ENCODE measurements around the gene CCDC146.
"Not testable (repeated sequence)": the region's sequence is repeated elsewhere in the genome, so short reads cannot be mapped to it uniquely, and the experiment has no call there.

Gene CCDC146

DNA sequence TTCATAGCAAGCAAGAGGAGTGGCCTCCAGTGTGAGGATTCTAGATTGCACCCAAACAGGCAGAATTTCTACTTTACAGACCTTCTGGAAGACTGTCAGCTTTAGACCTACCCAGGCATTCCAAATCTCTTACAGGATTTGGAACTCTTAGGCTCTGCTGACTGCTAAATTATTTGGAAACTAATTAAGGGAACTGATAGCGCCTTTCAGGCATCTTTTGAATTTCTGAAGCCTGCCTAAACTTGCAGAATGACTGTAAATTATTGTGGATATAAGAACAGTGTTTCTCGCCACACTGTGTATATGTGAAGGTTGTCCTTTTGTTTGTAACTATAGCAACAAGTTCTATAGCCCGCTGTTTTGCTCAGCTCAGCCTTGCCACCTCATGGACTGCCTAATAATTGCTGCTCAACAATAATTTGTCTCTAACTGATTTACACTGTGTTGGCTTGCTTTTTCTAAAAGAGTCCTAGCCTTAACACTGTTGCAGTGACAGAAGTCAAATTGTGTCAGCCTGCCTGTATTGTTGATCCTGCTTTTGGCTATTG is 32.6 kb downstream of the CCDC146 start:
- not testable (repeated sequence) for DNase-seq (ENCODE audit: low read depth)

DNA sequence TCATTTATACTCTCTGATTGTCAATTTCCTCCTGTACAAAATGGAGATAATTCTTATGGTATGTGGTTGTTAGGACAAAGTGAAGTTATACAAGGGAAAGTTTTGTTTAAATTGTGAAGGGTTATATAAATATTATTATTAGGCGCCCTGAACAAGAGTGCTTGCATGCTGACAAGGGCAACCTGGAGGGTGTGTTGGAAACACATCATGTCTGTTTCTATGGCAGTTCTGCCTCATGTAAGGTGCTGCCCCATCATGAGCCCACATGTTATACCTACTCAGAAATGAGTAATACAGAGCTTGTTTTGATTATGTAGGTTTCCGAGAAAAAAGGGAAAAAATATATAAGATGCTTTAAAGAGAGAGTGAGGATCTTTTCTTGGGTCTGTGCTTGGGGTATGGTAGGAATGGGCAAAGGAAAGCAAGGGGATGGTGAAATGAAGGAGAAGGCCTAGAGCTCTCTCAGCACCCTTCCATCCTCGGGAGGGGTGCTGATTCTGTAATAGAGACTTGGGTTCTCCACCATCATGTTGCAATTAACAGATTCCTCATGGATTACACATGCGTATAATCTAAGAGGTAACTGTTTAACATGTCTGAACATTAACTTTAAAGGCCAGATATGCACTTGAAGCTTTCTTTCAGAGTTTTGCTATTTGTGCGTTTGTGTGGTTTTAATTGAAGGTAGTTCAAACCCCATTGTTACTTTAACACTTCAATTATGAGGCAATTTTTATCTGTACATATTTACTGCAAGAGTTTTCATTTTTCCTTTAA is 33.4 kb downstream of the CCDC146 start:
- DNase-seq (ENCODE audit: low read depth): not testable (repeated sequence)

DNA sequence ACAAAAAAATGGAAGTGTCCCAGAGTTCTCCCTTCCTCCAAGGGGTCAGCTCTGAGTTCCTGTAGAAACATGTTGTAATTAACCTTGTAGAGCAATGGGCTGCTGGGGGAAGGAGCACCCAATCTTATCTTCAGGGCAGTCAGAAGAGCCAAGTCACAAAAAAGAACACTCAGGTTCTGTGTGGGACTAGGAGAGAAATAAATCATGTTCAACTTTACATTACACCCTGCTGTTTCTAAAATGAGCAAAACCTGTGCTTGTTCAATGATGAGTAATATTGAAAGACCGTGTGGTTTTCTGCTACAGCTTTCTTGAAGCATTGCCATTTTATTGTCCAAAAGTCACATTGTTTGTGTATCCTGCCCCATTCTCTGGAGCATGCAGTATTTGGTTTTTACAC is 34.6 kb downstream of the CCDC146 start:
- not testable (repeated sequence) for DNase-seq (ENCODE audit: low read depth)

DNA sequence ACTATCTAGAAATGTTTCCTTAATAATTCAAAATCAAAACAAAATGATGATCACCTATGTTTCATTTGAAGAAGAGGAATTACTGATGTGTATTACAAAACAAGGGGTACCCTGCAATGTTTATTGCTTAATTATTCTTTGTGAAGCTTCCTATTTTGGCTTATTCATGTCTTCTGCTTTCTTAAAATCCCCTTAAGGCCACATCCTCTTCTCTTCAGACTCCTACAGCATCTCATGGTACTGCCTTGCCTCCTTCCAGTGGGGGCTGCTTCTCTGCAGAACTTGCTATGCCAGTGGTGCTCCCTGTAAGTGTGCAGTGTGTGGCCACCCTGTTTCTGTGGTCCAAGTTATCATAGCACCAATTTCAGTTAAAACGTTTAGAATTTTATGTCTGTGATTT is 35.0 kb downstream of the CCDC146 start:
- no peak for DNase-seq (ENCODE audit: low read depth)

DNA sequence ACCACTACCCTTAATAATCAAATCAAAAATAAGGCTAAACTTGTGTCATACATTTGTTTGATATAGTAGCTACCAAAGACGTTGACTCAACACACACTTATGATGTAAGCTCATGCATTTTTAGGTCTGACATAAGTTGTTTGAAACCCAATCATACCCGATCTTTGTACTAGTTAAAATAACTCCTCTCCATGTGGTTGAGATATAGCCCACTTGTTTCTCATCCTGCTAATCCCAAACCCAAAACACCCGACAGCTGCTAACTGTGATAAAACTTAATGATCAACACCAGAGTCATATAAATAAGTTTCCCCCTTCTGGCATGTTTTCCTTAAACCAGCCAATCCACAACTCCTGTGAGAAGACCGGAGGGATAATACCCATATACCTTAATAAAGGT is 48.7 kb downstream of the CCDC146 start:
- DNase-seq (ENCODE audit: low read depth): not testable (repeated sequence)

DNA sequence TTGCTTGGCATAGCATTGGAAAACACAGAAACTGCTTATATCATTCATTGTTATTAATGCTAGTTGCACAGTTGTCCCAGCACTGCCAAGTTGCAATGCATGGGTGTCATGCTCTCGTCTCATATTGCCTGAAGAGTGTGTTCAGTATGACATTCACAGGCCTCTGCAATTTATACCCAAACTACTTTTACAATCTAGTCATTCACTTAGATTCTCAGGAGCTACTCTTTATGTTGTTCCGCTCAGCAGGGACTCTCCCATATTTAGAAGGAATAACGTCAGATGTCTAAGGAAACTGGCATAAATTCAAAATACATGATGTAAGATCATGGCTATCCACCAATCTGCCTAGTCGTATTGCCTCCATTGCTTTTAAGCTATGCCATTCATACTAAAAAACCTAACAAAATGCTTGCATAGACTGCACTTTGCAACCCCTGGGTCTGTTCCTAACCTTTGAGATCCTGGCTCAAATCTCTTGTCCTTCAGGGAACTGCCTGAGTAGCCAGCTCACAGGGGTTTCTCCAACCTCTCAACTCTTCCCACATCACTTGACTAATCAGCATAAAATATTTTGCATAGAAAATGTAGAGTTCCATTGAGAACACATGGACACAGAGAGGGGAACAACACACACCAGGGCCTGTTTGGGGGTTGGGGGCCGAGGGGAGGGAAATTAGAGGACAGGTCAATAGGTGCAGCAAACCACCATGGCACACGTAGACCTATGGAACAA is 50.2 kb downstream of the CCDC146 start:
- DNase-seq (ENCODE audit: low read depth): not testable (repeated sequence)

DNA sequence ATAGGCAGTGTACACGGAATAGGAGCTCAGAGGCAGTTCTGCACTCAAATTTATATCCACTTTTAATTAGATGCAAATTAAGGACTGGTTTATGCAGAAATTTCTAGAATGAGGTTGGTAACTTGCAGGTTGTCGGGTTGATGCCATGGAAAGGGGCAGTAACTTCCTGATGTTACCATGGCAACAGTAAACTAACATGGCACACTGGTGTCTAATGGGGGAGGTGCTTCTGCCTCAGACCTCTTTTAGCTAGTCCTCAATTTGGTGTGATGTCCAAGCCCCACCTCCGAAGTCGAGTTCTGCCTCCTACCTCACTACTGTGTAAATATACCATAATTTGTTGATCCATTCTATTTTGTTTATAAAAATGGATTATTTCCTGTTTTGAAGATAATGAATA is 52.0 kb downstream of the CCDC146 start:
- DNase-seq (ENCODE audit: low read depth): not testable (repeated sequence)

DNA sequence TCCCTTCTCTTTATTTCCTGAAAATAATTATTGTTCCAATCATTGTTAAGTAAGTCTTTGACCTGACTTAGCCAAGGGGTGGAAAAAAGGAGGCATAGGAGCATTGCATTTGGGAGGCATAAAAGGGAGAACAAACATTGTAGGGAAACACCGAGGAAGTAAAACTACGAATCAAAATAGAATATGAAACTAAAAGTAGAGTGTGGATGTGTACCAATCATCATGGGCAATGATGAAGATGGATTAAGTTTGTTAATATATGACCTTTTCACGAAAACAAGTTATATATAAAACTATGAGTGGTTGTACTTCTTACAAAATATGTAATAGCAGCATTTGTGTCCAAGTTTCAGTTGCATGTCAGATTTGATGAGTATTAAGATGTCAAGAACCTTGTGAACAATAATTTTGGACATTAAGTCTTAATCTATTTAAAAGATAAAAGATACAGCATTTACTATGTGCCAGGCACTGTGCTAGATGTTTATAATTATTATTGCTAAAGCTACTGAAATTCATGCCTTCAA is 52.9 kb downstream of the CCDC146 start:
- DNase-seq (ENCODE audit: low read depth): not testable (repeated sequence)

DNA sequence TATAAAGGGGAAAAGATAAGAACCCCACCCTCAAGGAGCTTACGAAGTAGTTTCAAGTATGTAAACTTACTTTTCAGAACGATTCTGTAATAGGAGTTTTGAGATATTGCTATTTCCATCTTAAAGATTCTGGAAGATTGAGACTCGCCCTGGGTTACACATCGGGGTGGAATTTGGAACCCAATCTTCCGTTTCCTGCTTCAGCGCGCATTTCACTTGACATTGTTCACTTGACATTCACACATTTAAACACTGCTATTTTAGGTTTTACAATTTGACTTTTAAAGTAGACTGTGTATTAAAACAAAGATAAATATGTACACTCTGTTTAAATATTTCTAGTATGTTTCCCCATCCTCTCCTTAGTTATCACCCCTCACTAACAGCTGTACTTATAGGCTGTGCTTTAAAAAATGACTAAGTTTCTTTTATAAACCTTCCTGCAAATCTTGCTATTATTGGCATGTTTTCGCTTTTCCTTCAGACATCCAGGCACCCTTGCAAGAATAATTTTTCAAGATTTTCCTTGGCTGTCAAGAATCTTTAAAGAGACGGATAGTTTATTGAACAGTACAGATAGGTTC is 55.0 kb downstream of the CCDC146 start:
- not testable (repeated sequence) for DNase-seq (ENCODE audit: low read depth)

DNA sequence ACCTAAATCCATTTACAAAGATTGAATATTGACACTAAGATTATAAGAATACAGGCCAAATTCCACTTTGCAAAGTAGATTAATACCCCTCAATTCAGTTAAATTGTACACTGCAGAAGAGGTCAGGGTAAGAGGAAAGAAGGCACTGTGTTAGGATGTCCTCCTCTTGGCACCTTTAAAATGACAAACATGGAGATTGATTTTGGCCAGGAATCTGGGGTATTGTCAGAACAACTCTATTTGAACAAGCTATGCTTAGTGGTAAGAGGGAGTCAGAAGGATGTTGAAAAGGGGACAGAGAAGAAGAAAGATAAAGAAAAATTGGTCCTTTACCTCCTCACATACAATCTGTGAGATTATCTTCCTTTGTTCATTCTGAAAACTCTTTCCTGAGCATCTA is 55.6 kb downstream of the CCDC146 start:
- DNase-seq (ENCODE audit: low read depth): not testable (repeated sequence)

DNA sequence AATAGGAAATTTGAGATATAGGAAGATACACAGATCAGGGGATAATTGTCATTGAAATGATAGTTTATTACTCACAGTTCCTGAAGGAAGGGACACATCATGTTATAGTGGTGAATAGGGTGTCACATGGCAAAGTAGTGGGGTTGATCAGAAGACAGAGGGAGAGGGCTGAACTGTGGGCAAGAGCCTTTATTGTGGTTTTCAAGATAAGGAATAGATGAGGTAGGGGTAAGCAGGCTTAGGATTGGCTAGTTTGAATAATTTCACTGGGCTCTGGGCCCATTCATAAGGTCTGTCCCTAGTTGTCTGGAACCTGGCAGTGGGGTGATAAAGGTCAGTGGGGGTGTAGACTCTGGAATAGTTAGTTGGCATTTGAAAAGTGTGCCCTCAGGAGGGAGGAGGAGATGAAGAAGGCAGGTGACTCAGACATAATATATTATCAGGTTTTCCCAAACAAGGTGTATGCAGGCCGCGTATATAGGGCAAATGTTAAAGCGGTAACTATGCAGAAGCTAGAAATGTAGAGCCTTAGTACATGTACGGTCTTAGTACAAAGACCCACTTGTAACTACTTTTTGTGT is 58.7 kb downstream of the CCDC146 start:
- no peak for DNase-seq (ENCODE audit: low read depth)

DNA sequence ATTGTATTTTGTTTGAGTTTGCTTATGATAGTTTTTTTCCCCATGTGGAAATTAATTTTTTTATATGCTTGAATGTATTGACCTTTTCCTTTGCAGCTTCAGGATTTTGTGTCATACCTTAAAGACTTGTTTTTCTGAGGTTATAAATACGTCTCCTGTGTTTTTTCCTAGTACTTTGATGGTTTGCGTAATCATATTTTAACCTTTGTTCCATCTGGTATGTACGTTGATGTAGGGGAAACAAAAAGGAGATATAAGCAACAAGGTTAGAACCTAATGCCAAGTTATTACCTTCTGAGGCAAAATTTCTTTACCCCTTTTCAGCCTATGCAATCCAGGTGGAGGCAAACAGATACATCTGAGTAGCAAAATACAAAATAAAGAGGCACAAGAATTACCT is 59.3 kb downstream of the CCDC146 start:
- no peak for DNase-seq (ENCODE audit: low read depth)

DNA sequence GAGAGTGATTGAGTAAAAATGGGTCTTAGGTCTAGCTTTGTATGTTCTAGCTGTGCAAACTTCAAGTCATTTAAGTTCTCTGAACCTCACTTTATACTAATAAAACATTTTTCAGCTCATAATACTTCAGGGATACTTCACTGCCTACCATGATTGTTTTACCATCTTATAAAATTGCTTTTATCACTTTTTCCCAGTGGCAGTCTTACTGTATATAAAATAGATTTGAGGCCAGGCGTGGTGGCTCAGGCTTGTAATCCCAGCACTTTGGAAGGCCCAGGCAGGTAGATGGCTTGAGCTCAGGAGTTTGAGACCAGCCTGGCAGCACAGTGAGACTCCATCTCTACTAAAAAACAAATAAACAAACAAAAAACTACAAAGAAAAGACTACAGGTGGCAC is 59.8 kb downstream of the CCDC146 start:
- DNase-seq (ENCODE audit: low read depth): no peak

DNA sequence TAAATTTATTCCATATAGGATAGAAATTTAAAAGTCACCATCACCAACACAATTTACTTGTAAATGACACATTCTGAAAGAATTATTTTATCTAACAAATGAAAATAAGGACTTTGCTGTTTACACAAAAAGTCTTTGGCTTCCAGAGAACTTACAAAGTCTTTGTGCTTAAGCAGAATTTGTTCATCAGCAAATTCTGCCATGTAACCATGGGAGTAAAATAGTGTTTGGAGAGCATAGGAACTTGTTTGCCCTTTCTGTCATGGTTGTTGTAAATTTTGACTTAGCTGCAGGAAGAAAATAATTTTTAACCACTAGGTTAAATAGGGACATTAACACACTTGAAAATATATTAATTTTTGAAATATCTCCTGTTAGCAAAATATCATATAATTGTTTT is 62.0 kb downstream of the CCDC146 start:
- no peak for DNase-seq (ENCODE audit: low read depth)

DNA sequence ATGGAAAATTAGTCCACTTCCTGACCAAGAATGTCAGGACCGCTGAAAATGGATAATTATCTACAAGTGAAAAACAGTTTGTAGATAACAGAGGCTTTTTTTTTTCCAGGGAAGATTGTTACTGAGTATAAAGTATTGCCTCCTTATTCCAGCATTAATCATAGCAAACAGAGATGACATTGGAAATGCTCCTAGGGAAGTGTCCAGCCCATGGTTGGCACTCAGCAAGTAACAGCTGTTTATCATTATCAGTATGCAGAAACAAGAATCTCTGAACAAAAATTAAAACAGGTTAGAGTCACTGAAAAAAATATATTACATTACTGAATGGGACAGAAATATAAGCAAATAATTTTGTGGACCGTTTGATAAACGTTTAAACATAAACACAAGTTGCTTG is 62.6 kb downstream of the CCDC146 start:
- DNase-seq (ENCODE audit: low read depth): no peak

DNA sequence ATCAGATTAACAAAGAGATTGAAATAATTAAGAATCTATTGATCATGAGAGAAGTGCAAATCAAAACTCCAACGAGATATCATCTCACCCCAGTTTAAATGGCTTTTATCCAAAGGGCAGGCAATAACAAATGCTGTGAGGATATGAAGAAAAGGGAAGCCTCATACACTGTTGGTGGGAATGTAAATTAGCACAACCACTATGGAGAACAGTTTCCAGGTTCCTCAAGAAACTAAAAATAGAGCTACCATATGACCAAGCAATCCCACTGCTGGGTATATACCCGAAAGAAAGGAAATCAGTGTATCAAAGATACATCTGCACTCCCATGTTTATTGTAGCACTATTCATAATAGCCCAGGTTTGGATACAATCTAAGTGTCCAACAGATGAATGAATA is 63.5 kb downstream of the CCDC146 start:
- DNase-seq (ENCODE audit: low read depth): no peak

DNA sequence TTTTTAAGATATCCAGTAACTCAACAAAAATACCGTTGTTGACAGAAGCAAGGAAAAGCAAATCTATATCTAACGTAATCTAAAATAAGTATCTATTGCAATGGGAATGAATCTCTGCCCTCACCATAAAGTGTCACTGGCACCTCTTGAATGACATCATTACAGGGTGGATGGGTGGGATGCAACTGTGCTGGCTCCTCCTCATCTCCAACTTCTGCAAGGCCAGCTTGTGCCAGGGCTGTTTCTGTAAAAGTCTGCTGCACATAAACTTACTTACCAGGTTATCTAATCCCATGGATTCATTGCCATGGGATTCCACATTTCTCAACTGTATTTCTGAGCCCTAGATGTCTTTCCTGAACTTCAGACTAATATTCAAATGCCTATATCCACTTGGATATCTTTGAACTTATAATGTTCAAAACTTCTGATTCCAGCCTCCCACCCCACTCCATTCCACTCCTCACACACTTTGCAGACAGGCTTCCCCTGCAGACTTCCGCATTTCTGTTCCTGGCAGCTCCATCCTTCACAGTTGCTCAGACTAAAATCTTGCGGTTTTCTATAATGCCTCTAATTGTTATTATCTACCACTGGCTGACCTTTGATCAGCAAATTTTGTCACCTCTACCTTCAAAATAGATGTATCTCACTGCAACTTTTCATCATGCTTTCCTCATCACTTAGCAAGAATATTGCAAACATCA is 66.5 kb downstream of the CCDC146 start:
- DNase-seq (ENCODE audit: low read depth): no peak

DNA sequence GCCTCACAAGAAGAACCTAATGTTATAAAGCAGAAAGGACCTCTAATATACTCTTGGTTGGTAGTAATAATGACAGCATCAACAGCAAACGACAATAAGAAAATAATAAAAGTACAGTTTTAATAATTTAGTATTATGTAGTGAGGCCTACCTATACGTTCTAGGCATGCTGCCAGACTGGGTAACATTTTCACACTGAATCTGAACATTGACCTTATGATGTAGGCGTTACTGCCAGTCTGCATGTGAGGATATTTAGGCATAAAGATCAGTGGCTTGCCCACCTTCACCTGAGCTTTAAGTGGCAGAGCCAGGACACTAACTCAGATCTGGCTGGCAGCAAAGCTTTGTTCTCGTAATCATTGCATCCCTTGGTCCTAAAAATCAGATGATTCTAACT is 74.7 kb downstream of the CCDC146 start:
- no peak for DNase-seq (ENCODE audit: low read depth)

DNA sequence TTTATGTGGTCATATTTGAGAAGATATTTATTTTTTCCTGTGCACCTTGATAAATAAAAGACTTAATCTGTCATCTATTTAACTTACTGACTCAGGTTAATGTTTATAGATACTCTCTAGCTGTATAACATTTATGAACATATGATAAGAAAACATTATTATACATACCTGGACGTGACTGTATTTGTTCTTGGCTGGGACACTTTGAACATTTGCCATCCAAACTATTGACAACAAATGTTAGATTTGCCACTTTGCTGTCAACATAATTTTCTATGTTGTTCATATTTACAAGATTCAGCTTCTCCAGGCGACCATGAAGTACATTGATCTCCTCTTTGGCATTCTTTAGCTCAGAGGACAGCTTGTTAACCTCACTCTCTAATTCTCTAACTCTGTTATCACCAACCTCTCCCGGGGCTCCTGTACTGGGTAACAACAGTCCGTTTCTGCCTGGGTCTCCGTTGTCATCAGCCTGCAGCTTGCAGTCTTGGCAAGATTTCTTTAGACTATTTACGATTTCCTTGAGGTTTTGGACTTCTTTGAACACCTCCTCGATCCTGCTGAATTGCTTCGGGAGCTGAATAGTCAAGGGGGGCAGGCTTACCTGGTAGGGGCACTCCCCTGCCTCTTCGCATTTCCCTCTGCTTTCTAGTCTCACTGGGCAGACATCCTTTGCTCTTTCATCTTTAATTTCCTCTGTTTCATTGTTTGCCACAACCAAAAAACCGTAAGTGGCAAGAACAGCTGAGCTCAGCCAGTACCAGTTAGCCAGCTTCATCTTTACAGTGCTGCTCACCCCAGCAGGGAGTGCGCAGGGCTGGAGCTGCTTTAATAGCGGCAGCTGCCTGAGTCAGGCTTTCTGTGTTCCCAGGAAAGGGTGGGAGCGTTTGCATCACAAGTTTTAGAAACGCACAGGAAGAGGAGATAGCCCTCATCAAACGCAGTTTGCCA is 76.9 kb downstream of the CCDC146 start, which contains the start of gene FGL2:
TSS of gene FGL2 (minus strand) at position 807 of the 954 bp plus-strand sequence. CDS start at position 781, 26 bp downstream.
- no peak for DNase-seq (ENCODE audit: low read depth)

DNA sequence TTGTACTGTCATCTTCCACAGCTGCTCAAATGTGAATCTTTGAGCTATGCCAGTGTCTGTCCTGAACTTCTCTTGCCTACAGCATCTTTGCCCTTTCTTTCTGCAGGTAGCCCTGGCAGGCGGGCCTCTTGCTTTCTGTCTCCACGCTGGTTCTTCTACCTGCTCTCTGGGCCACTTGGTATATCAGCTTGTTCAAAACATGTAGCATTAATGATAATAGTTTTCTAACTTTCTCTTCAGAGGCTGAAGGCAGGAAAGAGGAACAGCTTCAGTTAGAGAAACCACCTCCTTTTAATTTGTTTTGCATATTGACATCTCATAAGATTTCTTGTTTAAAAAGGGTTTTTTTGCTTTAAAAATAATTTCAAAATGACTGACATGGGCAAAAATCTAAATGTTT is 78.1 kb downstream of the CCDC146 start:
- no peak for DNase-seq (ENCODE audit: low read depth)

All from stimulated activated CD8-positive, alpha-beta memory T cell treated with anti-CD3 and anti-CD28 coated beads, Interleukin-12 subunit alpha, Interleukin-12 subunit beta, amount 100 ng/mL, for 4 hours (primary cell).